ENCODE data around the gene TNK1.

DNA sequence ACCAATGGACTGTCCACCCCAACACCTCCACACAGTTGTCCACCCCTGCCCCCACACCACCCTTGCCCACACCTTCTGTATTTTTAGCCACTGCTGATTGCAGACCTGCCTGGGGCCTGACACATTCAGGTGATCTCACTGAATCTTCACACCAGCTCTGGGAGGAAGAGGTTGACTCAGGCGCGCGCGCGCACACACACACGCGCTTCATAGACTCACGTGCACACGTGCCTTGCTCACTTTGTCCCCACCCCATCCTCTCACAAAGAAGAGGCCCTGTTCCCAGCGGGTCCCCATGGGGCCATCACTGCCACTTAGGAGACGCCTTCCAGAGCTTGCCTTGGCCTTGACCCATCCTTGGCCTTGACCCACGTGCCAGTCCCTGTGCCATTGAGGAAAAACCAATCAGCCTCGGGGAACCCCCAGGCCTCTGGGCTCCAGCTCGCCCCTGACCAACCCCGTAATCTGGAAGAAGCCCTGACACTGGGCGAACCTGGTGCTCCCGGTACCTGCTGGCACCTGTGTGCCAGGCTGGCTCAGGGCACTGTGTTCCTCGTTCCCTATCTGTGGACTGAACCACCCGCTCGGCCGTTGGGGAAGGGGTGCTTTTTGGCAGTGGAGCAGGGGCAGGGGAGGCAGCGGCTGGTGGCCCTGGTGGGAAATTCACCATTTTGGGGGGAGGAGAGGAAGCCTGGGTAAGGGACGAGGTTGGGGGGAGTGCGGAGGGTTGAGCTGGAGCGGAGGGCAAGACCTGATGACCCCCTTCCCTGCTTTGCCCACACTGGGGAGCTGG lies 29.9 kb downstream of the TNK1 start:
- TF ChIP-seq, protein P1, sequence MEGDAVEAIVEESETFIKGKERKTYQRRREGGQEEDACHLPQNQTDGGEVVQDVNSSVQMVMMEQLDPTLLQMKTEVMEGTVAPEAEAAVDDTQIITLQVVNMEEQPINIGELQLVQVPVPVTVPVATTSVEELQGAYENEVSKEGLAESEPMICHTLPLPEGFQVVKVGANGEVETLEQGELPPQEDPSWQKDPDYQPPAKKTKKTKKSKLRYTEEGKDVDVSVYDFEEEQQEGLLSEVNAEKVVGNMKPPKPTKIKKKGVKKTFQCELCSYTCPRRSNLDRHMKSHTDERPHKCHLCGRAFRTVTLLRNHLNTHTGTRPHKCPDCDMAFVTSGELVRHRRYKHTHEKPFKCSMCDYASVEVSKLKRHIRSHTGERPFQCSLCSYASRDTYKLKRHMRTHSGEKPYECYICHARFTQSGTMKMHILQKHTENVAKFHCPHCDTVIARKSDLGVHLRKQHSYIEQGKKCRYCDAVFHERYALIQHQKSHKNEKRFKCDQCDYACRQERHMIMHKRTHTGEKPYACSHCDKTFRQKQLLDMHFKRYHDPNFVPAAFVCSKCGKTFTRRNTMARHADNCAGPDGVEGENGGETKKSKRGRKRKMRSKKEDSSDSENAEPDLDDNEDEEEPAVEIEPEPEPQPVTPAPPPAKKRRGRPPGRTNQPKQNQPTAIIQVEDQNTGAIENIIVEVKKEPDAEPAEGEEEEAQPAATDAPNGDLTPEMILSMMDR (conservative IDR thresholded peaks at IDR 0.05; ENCODE audit: low read depth, low read length): no peak
- no peak for TF ChIP-seq EZH2 (IDR thresholded peaks at IDR 0.05; ENCODE audit: borderline replicate concordance, low read depth, low read length, poor library complexity, severe bottlenecking)
